ENCODE measurements around the gene ARFGEF3. TPM values are rescaled to one million over a fixed set of nuclear protein-coding genes. Genes with fewer than 3 reads are reported as not detected.

The ARFGEF3 gene
- total and polyA plus RNA-seq, 2 donors (not counting 1 experiment from before 2014, with no cell fraction given) = not detected

DNA sequence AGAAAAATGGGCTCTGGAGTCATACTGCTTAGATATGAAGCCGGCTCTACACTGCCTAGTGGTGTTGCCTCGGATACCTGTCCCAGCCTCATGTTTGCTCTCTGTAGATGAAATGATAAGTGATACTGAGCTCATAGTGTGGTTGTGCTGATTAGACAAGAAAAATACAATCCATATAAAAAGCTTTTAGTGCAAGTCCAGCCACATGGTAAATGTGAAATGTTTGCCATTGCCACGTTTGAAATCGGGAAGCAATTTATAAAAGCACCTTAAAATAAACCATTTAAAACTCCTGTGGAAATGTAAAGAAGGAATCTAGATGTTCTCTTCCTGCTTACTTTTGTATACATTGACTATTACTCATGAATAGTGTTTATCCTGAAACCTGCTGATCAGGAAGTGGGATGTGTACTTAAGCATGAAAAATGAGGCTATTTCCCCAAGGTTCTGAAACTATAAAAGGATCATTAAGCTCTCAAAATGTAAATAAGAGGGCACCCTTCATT is 69.7 kb downstream of the ARFGEF3 start:
- no peaks in the 10 kb centered on the region for H3K79me2 ChIP-seq (ENCODE audit: control insufficient read depth, insufficient read depth, low read length)
- H3K4me1 Mint-ChIP-seq = peaks cover 15% of the 10 kb centered on the region
- no peak for DNase-seq
- peaks cover 0 to 7% (median 2%) of the 10 kb centered on the region in 4 experiments for H3K27me3 ChIP-seq (replicated peaks in 1 of 4; ENCODE audit: control extremely low read depth in 1 of 4, control insufficient read depth in 3 of 4, insufficient read depth in 4 of 4, low read length in 3 of 4)
- H3K27ac ChIP-seq (ENCODE audit: low read length in 2 of 2) = no peak overlapping the region
- no peaks in the 10 kb centered on the region for H4K20me1 ChIP-seq (ENCODE audit: control insufficient read depth, insufficient read depth, low read length, poor library complexity, severe bottlenecking)
- H3K4me3 Mint-ChIP-seq = no peak overlapping the region
- H3K27ac Mint-ChIP-seq = no peak overlapping the region
- no peaks in the 10 kb centered on the region for H3K9me3 Mint-ChIP-seq (ENCODE audit: insufficient read depth)
- ChIA-PET CTCF (no interaction called here), POLR2A (no interaction called here)
- H3K4me3 ChIP-seq (ENCODE audit: control extremely low read depth in 1 of 5, extremely low read depth in 1 of 5, insufficient read depth in 1 of 5, low read depth in 2 of 5, low read length in 4 of 5) = no peak overlapping the region
- H3K36me3 ChIP-seq (replicated peaks in 1 of 2; ENCODE audit: control extremely low read depth in 1 of 2, control insufficient read depth in 1 of 2, extremely low read depth in 1 of 2, insufficient read depth in 2 of 2, low read length in 1 of 2) = no peaks in the 10 kb centered on the region
- no peak overlapping the region for H3K9ac ChIP-seq (ENCODE audit: low read length)
- intact Hi-C loops (cut with micrococcal nuclease) = no loop called here
- H3K4me2 ChIP-seq (replicated peaks; ENCODE audit: low read depth, low read length, poor library complexity, severe bottlenecking) = no peak overlapping the region
- TF ChIP-seq EZH2 (IDR thresholded peaks at IDR 0.05; ENCODE audit: borderline replicate concordance, insufficient read depth, low read depth, low read length, poor library complexity, severe bottlenecking) = no peak
- TF ChIP-seq, protein P1, sequence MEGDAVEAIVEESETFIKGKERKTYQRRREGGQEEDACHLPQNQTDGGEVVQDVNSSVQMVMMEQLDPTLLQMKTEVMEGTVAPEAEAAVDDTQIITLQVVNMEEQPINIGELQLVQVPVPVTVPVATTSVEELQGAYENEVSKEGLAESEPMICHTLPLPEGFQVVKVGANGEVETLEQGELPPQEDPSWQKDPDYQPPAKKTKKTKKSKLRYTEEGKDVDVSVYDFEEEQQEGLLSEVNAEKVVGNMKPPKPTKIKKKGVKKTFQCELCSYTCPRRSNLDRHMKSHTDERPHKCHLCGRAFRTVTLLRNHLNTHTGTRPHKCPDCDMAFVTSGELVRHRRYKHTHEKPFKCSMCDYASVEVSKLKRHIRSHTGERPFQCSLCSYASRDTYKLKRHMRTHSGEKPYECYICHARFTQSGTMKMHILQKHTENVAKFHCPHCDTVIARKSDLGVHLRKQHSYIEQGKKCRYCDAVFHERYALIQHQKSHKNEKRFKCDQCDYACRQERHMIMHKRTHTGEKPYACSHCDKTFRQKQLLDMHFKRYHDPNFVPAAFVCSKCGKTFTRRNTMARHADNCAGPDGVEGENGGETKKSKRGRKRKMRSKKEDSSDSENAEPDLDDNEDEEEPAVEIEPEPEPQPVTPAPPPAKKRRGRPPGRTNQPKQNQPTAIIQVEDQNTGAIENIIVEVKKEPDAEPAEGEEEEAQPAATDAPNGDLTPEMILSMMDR (IDR thresholded peaks at IDR 0.05) = no peak
- H3K27me3 Mint-ChIP-seq = peaks cover 11% of the 10 kb centered on the region
- H3K9me3 ChIP-seq (ENCODE audit: control extremely low read depth in 1 of 3, control insufficient read depth in 2 of 3, insufficient read depth in 1 of 3, low read length in 2 of 3) = no peaks in the 10 kb centered on the region
- H2AFZ ChIP-seq (ENCODE audit: insufficient read depth, low read depth, low read length, poor library complexity, severe bottlenecking) = no peak overlapping the region
- peaks cover 6 to 10% of the 10 kb centered on the region in 2 donors for H3K4me1 ChIP-seq (ENCODE audit: control insufficient read depth in 2 of 2, insufficient read depth in 2 of 2, low read length in 2 of 2)
- no CpG with 5 or more reads among the region's 4 CpGs for WGBS (ENCODE audit: insufficient coverage)
- ATAC-seq (ENCODE audit: low read depth) = no peak

DNA sequence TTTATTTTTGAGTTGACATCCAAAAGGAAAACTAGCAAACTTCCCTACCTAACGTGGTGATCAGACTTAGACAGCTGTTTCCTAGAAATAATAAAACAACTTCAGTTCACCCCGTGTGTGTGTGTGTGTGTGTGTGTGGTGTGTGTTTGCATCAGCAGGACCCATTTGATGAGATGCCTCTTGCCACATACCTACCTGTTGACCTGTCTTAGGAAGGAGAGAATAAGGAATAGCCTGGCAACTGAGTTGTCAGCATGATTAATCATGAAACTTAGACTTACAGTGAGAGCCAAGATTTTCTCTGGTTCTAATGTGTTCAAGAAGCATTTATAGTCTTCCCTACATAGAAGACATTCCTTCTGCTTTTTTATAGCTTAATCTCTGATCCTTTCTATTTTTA is 72.6 kb downstream of the ARFGEF3 start:
- Histone ChIP-seq H2AFZ (ENCODE audit: insufficient read depth, low read depth, low read length, poor library complexity, severe bottlenecking) (no peak overlapping the region), H4K20me1 (ENCODE audit: control insufficient read depth, insufficient read depth, low read length, poor library complexity, severe bottlenecking) (no peaks in the 10 kb centered on the region), H3K4me3 (ENCODE audit: control extremely low read depth in 1 of 5, extremely low read depth in 1 of 5, insufficient read depth in 1 of 5, low read depth in 2 of 5, low read length in 4 of 5) (no peak overlapping the region), H3K9me3 (ENCODE audit: control extremely low read depth in 1 of 3, control insufficient read depth in 2 of 3, insufficient read depth in 1 of 3, low read length in 2 of 3) (no peaks in the 10 kb centered on the region), H3K4me1 (ENCODE audit: control insufficient read depth in 2 of 2, insufficient read depth in 2 of 2, low read length in 2 of 2) (peaks cover 6 to 10% of the 10 kb centered on the region in 2 donors), H3K27ac (ENCODE audit: low read length in 2 of 2) (no peak overlapping the region), H3K79me2 (ENCODE audit: control insufficient read depth, insufficient read depth, low read length) (no peaks in the 10 kb centered on the region), H3K4me2 (replicated peaks; ENCODE audit: low read depth, low read length, poor library complexity, severe bottlenecking) (no peak overlapping the region), H3K9ac (ENCODE audit: low read length) (no peak overlapping the region), H3K27me3 (replicated peaks in 1 of 4; ENCODE audit: control extremely low read depth in 1 of 4, control insufficient read depth in 3 of 4, insufficient read depth in 4 of 4, low read length in 3 of 4) (peaks cover 0 to 3% (median 0%) of the 10 kb centered on the region in 4 experiments), H3K36me3 (replicated peaks in 1 of 2; ENCODE audit: control extremely low read depth in 1 of 2, control insufficient read depth in 1 of 2, extremely low read depth in 1 of 2, insufficient read depth in 2 of 2, low read length in 1 of 2) (no peaks in the 10 kb centered on the region)
- no peak for TF ChIP-seq EZH2 (IDR thresholded peaks at IDR 0.05; ENCODE audit: borderline replicate concordance, insufficient read depth, low read depth, low read length, poor library complexity, severe bottlenecking)
- Mint-ChIP-seq H3K27ac (no peak overlapping the region), H3K4me3 (no peak overlapping the region), H3K27me3 (peaks cover 15% of the 10 kb centered on the region), H3K9me3 (ENCODE audit: insufficient read depth) (no peaks in the 10 kb centered on the region), H3K4me1 (peaks cover 15% of the 10 kb centered on the region)
- no CpG with 5 or more reads among the region's 2 CpGs for WGBS (ENCODE audit: insufficient coverage)
- ChIA-PET CTCF (no interaction called here), POLR2A (no interaction called here)
- DNase-seq (no peak), ATAC-seq (ENCODE audit: low read depth) (no peak)
- intact Hi-C loops (cut with micrococcal nuclease) = no loop called here
